HEK293 (cell line): ENCODE results near the gene DHRS12.

Source experiments
- GLIS1 ChIP-seq: fragments of 450-650 bp; formaldehyde crosslinking; IDR thresholded peaks from 2 replicates; pipeline ENCODE4 v1.5.1; 2016; ENCODE audit warnings: missing biosample characterization, missing genetic modification characterization
- GLIS2 ChIP-seq: fragments of 450-650 bp; formaldehyde crosslinking; IDR thresholded peaks from 2 replicates; pipeline ENCODE4 v1.5.1; 2016; ENCODE audit warnings: missing biosample characterization, missing genetic modification characterization
- PRDM1 ChIP-seq: fragments of 450-650 bp; formaldehyde crosslinking; IDR thresholded peaks from 2 replicates; pipeline ENCODE4; 2016; ENCODE audit warnings: missing biosample characterization, missing genetic modification characterization
- PRDM4 ChIP-seq: fragments of 450-650 bp; formaldehyde crosslinking; IDR thresholded peaks from 2 replicates; pipeline ENCODE4 v1.5.1; 2017; ENCODE audit warnings: missing biosample characterization, missing genetic modification characterization
- REST ChIP-seq: fragments of 450-650 bp; formaldehyde crosslinking; IDR thresholded peaks from 2 replicates; pipeline ENCODE4 v1.5.1; 2016; ENCODE audit warnings: missing biosample characterization, missing genetic modification characterization
- SP7 ChIP-seq: fragments of 450-650 bp; formaldehyde crosslinking; IDR thresholded peaks from 2 replicates; pipeline ENCODE4 v1.5.1; 2016; ENCODE audit warnings: missing biosample characterization, missing genetic modification characterization
- YY1 ChIP-seq: fragments of 450-650 bp; formaldehyde crosslinking; IDR thresholded peaks from 2 replicates; pipeline ENCODE4 v1.5.1; 2018; ENCODE audit warnings: missing biosample characterization, missing genetic modification characterization
- ZBTB17 ChIP-seq: fragments of 450-650 bp; formaldehyde crosslinking; IDR thresholded peaks from 2 replicates; pipeline ENCODE4 v1.5.1; 2016; ENCODE audit warnings: missing biosample characterization, missing genetic modification characterization
- ZBTB20 ChIP-seq: fragments of 450-650 bp; formaldehyde crosslinking; IDR thresholded peaks from 2 replicates; pipeline ENCODE4 v1.5.1; 2016; ENCODE audit warnings: missing biosample characterization, missing genetic modification characterization
- ZFHX2 ChIP-seq: fragments of 450-650 bp; formaldehyde crosslinking; conservative IDR thresholded peaks from 2 replicates; pipeline ENCODE4 v1.5.1; 2016; ENCODE audit warnings: missing biosample characterization, missing genetic modification characterization
- ZFP69B ChIP-seq: fragments of 450-650 bp; formaldehyde crosslinking; IDR thresholded peaks from 2 replicates; pipeline ENCODE4 v1.5.1; 2016; ENCODE audit warnings: missing biosample characterization, missing genetic modification characterization
- ZIC2 ChIP-seq: fragments of 450-650 bp; formaldehyde crosslinking; IDR thresholded peaks from 2 replicates; pipeline ENCODE4 v1.5.1; 2016; ENCODE audit warnings: missing biosample characterization, missing genetic modification characterization
- ZNF2 ChIP-seq: fragments of 450-650 bp; formaldehyde crosslinking; IDR thresholded peaks from 2 replicates; pipeline ENCODE4 v1.5.1; 2016; ENCODE audit warnings: missing biosample characterization, missing genetic modification characterization
- ZNF302 ChIP-seq: fragments of 450-650 bp; formaldehyde crosslinking; IDR thresholded peaks from 2 replicates; pipeline ENCODE4 v1.5.1; 2016; ENCODE audit warnings: missing biosample characterization, missing genetic modification characterization, low read depth
- ZNF324 ChIP-seq: fragments of 450-650 bp; formaldehyde crosslinking; IDR thresholded peaks from 2 replicates; pipeline ENCODE4 v1.5.1; 2016; ENCODE audit warnings: missing biosample characterization, missing genetic modification characterization
- ZNF341 ChIP-seq: fragments of 450-650 bp; formaldehyde crosslinking; IDR thresholded peaks from 2 replicates; pipeline ENCODE4; 2016; ENCODE audit warnings: low read depth, missing biosample characterization, missing genetic modification characterization
- ZNF501 ChIP-seq: fragments of 450-650 bp; formaldehyde crosslinking; IDR thresholded peaks from 2 replicates; pipeline ENCODE4 v1.5.1; 2016; ENCODE audit warnings: missing biosample characterization, missing genetic modification characterization
- ZNF558 ChIP-seq: fragments of 450-650 bp; formaldehyde crosslinking; IDR thresholded peaks from 2 replicates; pipeline ENCODE4 v1.5.1; 2016; ENCODE audit warnings: missing biosample characterization, missing genetic modification characterization
- ZNF623 ChIP-seq: fragments of 450-650 bp; formaldehyde crosslinking; IDR thresholded peaks from 2 replicates; pipeline ENCODE4 v1.5.1; 2016; ENCODE audit warnings: missing biosample characterization, missing genetic modification characterization
- ZNF639 ChIP-seq: fragments of 450-650 bp; formaldehyde crosslinking; IDR thresholded peaks from 2 replicates; pipeline ENCODE4 v1.5.1; 2016; ENCODE audit warnings: missing biosample characterization, missing genetic modification characterization
- ZNF654 ChIP-seq: fragments of 450-650 bp; formaldehyde crosslinking; IDR thresholded peaks from 2 replicates; pipeline ENCODE4 v1.5.1; 2016; ENCODE audit warnings: low read depth, missing biosample characterization, missing genetic modification characterization
- ZNF660 ChIP-seq: fragments of 450-650 bp; IDR thresholded peaks from 2 replicates; pipeline ENCODE4 v1.5.1; 2018; ENCODE audit warnings: missing biosample characterization, mild to moderate bottlenecking, missing genetic modification characterization
- ZNF777 ChIP-seq: fragments of 450-650 bp; formaldehyde crosslinking; IDR thresholded peaks from 2 replicates; pipeline ENCODE4 v1.5.1; 2017; ENCODE audit warnings: missing biosample characterization, missing genetic modification characterization, borderline replicate concordance
- ZSCAN30 ChIP-seq: fragments of 450-650 bp; IDR thresholded peaks from 2 replicates; pipeline ENCODE4 v1.5.1; 2018; ENCODE audit warnings: missing biosample characterization, mild to moderate bottlenecking, missing genetic modification characterization, moderate library complexity
- TF ChIP-seq, protein P1 (sequence below): fragments of 450-650 bp; formaldehyde crosslinking; conservative IDR thresholded peaks from 2 replicates; pipeline ENCODE4 v1.5.1; 2016; ENCODE audit warnings: low read depth, missing biosample characterization, missing genetic modification characterization

DHRS12 gene

GRCh38 chr13:51844862-51845573, 41.1 kb upstream of the DHRS12 start, which contains the start of gene TMEM272 (continued):
- TF ChIP-seq, protein P1, sequence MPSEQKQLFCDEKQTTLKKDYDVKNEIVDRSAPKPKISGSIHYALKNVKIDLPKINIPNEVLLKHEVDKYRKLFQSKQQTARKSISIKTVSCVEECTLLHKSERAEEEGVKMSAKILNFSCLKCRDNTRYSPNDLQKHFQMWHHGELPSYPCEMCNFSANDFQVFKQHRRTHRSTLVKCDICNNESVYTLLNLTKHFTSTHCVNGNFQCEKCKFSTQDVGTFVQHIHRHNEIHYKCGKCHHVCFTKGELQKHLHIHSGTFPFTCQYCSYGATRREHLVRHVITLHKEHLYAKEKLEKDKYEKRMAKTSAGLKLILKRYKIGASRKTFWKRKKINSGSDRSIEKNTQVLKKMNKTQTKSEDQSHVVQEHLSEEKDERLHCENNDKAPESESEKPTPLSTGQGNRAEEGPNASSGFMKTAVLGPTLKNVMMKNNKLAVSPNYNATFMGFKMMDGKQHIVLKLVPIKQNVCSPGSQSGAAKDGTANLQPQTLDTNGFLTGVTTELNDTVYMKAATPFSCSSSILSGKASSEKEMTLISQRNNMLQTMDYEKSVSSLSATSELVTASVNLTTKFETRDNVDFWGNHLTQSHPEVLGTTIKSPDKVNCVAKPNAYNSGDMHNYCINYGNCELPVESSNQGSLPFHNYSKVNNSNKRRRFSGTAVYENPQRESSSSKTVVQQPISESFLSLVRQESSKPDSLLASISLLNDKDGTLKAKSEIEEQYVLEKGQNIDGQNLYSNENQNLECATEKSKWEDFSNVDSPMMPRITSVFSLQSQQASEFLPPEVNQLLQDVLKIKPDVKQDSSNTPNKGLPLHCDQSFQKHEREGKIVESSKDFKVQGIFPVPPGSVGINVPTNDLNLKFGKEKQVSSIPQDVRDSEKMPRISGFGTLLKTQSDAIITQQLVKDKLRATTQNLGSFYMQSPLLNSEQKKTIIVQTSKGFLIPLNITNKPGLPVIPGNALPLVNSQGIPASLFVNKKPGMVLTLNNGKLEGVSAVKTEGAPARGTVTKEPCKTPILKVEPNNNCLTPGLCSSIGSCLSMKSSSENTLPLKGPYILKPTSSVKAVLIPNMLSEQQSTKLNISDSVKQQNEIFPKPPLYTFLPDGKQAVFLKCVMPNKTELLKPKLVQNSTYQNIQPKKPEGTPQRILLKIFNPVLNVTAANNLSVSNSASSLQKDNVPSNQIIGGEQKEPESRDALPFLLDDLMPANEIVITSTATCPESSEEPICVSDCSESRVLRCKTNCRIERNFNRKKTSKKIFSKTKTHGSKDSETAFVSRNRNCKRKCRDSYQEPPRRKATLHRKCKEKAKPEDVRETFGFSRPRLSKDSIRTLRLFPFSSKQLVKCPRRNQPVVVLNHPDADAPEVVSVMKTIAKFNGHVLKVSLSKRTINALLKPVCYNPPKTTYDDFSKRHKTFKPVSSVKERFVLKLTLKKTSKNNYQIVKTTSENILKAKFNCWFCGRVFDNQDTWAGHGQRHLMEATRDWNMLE (tag by site-specific recombination), result peak; percentile 53; the same call in 1 of the 2 replicates
- TF ChIP-seq ZSCAN30 (tag by site-specific recombination) (peak; percentile 51; the same call in 1 of the 2 replicates), ZNF341 (no peak), ZBTB20 (tag by site-specific recombination) (no peak), ZFP69B (0 out of 2 replicates have a peak, but pooled peaks have one; percentile 25), ZNF501 (tag by site-specific recombination) (peak; percentile 39; the same call in 1 of the 2 replicates), GLIS1 (tag by site-specific recombination) (peak; percentile 13; the same call in 1 of the 2 replicates), PRDM1 (tag by site-specific recombination) (0 out of 2 replicates have a peak, but pooled peaks have one; percentile 37), SP7 (tag by site-specific recombination) (peak; percentile 34; the same call in 1 of the 2 replicates), PRDM4 (tag by site-specific recombination) (no peak), ZNF2 (0 out of 2 replicates have a peak, but pooled peaks have one; percentile 22), ZNF654 (tag by site-specific recombination) (peak; percentile 22; the same call in 1 of the 2 replicates), ZNF302 (no peak), ZNF623 (tag by site-specific recombination) (no peak), ZIC2 (tag by site-specific recombination) (0 out of 2 replicates have a peak, but pooled peaks have one; percentile 12), ZNF660 (tag by site-specific recombination) (peak; percentile 66), ZFHX2 (tag by site-specific recombination) (peak; percentile 58), YY1 (peak; percentile 89), REST (tag by site-specific recombination) (peak; percentile 53), ZBTB17 (tag by site-specific recombination) (0 out of 2 replicates have a peak, but pooled peaks have one; percentile 42), ZNF777 (tag by site-specific recombination) (no peak), ZNF324 (peak; percentile 67; the same call in 1 of the 2 replicates), ZNF558 (tag by site-specific recombination) (0 out of 2 replicates have a peak, but pooled peaks have one; percentile 11), GLIS2 (peak; percentile 86), ZNF639 (tag by site-specific recombination) (0 out of 2 replicates have a peak, but pooled peaks have one; percentile 33)
